Hepatic stellate cell (primary cell): ENCODE results near the gene PABPC1L2B.
"Not testable (repeated sequence)": the region's sequence is repeated elsewhere in the genome, so short reads cannot be mapped to it uniquely, and the experiment has no call there.

Experiments used
- DNase-seq: peaks from one replicate; pipeline ENCODE4 v3.0.0; 2011; ENCODE audit warnings: low spot score

Gene PABPC1L2B

DNA sequence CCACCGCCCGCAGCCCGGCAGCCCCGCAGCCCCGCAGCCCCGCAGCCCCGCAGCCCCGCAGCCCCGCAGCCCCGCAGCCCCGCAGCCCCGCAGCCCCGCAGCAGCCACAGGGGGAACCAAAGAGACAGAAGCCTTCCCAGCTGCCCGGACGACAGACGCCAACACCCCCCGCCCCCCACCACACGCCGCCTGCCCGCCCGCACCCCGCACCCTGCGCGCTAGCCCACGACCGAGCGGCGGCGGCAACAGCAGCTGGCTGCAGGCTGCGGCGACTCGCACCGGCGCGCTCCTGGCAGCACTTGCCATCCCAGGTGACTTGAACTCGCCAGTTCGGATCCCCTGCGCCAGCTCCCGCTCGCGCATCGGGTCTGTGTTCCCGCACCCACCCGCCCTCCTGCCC, at the start of gene PABPC1L2B:
PABPC1L2B (plus strand) TSS at position 207 of the 400 bp plus-strand sequence. CDS start 704 bp downstream, outside the sequence.
- not testable (repeated sequence) for DNase-seq

GRCh38 chrX:72959971-72960370, 42.8 kb upstream of the PABPC1L2B start:
- not testable (repeated sequence) for DNase-seq

GRCh38 chrX:72971859-72972258, 30.9 kb upstream of the PABPC1L2B start:
- DNase-seq = not testable (repeated sequence)

DNA sequence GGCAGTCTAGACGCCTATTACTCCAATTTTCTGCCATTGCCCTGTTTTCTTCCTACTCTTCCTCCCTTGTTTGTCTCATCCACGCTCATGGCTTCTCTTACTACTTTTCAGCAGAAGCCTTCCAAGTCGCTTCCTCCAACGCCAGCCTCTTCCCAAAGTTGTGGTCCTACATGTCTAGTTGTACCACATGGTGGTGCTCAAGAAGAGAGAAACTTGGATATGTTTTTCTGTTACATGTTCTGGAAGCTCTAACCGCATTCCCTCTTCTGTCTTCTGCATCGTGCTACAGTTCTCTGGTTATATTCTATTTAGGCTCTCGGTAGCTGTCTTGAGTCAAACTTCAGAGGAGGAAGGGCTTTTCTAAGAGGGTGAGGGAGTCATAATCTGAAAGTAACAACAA, 27.9 kb upstream of the PABPC1L2B start:
- not testable (repeated sequence) for DNase-seq

DNA sequence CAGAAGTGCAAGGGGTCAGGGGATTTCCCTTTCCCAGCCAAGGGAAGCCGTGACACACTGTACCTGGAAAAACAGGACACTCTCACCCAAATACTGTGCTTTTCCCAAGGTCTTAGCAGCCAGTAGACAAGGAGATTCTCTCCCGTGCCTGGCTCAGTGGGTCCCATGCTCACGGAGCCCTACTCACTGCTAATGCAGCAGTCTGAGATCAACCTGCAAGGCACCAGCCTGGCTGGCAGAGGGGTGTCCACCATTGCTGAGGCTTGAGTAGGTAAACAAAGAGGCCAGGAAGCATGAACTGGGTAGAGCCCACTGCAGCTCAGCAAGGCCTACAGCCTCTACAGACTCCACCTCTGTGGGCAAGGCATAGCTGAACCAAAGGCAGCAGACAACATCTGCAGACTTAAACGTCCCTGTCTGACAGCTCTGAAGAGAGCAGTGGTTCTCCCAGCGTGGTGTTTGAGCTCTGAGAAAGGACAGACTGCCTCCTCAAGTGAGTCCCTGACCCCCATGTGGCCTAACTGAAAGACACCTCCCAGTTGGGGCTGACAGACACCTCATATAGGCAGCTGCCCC, 21.8 kb upstream of the PABPC1L2B start:
- not testable (repeated sequence) for DNase-seq

GRCh38 chrX:73004032-73004431, 1.3 kb downstream of the PABPC1L2B start:
- not testable (repeated sequence) for DNase-seq

DNA sequence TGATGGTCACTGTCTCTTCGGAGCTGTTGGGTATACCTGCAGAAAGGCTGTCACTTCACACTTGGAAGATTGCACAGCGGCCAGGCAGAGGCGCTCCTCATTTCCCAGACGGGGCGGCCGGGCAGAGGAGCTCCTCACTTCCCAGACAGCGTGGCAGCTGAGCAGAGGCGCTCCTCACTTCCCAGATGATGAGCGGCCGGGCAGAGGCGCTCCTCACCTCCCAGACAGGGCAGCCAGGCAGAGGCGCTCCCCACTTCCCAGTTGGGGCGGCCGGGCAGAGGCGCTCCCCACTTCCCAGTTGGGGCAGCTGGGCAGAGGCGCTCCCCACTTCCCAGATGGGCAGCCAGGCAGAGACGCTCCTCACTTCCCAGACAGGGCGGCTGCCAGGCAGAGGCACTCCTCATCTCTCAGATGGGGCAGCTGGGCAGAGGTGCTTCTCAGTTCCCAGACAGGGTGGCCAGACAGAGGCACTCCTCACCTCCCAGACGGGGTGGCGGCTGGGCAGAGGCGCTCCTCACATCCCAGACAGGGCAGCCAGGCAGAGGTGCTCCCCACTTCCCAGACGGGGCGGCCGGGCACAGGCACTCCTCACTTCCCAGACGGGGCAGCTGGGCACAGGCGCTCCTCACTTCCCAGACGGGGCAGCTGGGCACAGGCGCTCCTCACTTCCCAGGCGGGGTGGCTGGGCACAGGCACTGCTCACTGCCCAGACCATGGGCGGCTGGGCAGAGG, 18.8 kb downstream of the PABPC1L2B start:
- DNase-seq = no peak

DNA sequence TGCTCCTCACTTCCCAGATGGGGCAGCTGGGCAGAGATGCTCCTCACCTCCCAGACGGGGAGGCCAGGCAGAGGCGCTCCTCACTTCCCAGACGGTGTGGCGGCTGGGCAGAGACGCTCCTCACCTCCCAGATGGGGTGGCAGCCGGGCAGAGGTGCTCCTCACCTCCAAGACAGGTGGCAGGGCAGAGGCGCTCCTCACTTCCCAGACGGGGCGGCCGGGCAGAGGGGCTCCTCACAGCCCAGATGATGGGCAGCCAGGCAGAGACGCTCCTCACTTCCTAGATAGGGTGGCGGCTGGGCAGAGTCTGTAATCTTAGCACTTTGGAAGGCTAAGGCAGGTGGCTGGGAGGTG, 19.3 kb downstream of the PABPC1L2B start:
- not testable (repeated sequence) for DNase-seq

DNA sequence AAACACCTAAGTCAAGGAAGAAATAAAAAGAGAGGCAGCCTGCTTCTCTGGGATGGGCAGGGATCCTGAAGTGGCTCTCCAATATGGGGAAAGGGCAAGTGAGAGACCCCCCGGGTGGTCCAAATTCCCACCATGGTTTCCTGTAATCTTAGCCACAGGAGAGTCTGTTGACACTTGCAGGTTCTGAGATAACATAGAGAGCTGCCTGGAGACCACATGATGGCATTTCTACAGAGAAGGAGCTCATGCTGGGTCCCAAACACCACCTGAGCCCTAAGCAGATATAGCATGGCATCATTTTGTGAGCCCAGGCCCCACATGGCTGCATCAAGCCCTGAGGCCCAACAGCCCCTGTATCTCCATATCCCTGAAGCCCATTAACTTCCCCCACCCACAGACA, 26.1 kb downstream of the PABPC1L2B start:
- DNase-seq = no peak
